HG03521 (cell line): ENCODE results near the gene SUSD2.
"Not testable (repeated sequence)": the region's sequence is repeated elsewhere in the genome, so short reads cannot be mapped to it uniquely, and the experiment has no call there.

Source experiments
- ATAC-seq: cut with Tn5 transposase; IDR thresholded peaks from one replicate; pipeline ENCODE4 v1.9.1; 2021; ENCODE audit warnings: mild to moderate bottlenecking, moderate library complexity; ENCODE audit not compliant: unreplicated experiment

SUSD2 gene

GRCh38 chr22:24186352-24186740 lies 5.1 kb downstream of the SUSD2 start:
- no peak for ATAC-seq

DNA sequence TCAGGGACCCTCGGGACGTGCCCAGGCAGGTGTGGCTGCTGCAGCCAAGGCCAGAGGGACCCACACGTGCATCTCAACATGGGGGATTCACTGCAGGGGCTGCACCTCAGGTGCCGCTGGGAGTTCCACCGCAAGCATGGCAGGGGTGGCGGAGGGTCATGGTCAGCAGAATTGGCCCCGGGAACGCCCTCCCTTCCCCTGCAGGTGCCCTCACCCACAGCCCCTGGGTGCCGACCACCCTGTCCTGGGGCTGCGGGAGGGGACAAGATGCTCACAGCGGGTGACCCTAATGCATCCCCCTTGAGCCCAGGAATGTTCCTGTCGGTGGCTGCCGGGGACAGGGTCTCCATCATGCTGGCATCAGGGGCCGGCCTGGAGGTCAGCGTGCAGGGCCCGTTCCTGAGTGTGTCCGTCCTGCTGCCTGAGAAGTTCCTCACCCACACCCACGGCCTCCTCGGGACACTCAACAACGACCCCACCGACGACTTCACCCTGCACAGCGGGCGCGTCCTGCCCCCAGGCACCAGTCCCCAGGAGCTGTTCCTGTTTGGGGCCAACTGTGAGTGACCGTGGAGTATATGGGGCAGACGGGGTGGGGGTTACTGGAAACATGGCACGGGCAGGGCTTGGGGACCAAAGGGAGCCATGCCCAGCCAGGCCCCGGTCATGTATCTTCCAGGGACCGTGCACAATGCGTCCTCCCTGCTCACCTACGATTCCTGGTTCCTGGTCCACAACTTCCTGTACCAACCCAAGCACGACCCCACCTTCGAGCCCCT lies 5.8 kb downstream of the SUSD2 start:
- no peak for ATAC-seq

- no peak for ATAC-seq
Observed at GRCh38 chr22:24187731-24188644, 6.7 kb downstream of the SUSD2 start.

- no peak for ATAC-seq
Observed at GRCh38 chr22:24188705-24189248, 7.5 kb downstream of the SUSD2 start.

- ATAC-seq, result no peak
Observed at GRCh38 chr22:24189249-24190158, 8.2 kb downstream of the SUSD2 start.

DNA sequence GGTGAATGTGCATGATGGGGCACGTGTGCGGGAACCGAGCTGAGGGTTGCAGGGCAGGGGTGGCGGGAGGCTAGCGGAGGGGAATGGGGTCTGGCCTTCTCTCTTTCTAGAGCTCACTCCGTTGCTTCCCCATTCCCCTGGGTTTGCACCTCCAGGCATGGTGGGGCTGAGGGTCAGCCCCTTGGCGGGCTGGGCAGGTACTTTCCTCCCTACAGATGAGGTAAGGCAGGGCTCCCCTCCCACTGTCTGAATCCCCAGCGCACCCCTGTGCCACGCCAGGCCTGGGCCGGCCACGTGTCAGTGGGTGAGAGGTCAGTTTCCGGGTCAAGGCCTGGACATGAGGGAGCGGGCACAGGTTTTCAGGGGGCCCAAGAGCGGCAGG lies 8.9 kb downstream of the SUSD2 start:
- ATAC-seq, result no peak

- ATAC-seq, result no peak
Observed at GRCh38 chr22:24190596-24191208, 9.4 kb downstream of the SUSD2 start.

DNA sequence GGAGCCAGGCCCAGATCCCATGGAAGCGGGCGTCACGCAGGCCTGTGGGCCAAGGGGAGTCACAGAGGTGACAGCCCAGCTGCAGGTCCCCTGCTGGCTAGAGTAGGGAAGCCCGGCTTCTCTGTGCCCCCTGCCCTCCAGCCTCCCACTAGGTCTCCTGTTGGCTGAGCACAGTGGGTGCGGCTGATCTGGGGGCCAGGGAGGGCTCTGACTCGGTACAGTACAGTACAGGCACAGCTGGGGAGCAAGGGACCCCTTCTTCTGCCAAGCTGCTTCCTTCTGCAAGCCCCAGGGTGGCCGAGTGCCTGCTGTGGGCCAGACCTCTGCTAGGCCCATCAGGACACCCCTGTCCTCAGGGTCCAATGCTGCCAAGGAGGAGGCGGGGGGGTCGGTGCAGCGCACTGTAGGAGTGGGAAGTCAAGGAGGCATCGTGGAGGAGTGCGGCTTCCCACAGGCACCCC lies 10.1 kb downstream of the SUSD2 start:
- no peak for ATAC-seq

DNA sequence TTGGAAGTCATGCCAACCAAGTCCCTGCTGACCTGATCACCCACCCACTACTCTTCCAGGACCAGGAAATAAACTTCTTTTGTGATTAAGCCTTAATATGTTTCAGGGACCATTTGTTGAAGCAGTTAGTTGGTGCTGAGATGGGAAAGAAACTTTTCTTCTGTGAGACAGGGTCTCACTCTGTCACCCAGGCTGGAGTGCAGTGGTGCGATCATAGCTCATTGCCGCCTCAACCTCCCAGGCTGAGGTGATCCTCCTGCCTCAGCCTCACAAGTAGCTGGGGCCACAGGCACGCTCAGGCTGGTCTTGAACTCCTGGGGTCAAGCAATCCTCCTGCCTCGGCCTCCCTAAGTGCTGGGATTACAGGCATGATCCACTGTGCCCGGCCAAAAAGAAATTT lies 10.6 kb downstream of the SUSD2 start:
- ATAC-seq, result no peak

- ATAC-seq, result no peak
Observed at GRCh38 chr22:24198682-24199052, 17.4 kb downstream of the SUSD2 start.

DNA sequence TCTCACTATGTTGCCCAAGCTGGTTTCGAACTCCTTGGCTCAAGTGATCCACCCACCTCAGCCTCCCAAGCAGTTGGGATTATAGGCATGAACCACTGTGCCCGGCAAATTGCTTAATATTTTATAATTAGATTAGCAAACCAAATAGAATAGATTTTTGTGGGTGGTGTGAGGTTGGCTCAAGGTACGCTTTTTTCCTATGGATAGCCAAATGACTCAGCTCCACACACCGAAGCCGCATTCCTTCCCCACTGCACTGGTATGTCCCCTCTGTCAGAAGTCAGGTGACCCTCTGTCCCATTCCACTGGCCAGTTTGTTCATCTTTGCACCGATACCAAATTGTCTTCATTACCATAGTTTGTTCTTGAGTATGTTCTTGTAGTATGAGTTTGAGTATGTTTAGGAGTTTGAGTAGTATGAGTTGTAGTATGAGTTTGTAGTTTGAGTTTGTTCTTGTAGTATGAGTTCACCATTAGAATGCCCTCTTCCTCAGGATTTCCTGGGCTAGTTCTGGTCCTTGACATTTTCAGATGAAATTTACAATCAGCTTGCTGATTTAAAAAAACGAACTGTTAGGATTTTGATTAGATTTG lies 19.4 kb downstream of the SUSD2 start:
- ATAC-seq, result no peak

DNA sequence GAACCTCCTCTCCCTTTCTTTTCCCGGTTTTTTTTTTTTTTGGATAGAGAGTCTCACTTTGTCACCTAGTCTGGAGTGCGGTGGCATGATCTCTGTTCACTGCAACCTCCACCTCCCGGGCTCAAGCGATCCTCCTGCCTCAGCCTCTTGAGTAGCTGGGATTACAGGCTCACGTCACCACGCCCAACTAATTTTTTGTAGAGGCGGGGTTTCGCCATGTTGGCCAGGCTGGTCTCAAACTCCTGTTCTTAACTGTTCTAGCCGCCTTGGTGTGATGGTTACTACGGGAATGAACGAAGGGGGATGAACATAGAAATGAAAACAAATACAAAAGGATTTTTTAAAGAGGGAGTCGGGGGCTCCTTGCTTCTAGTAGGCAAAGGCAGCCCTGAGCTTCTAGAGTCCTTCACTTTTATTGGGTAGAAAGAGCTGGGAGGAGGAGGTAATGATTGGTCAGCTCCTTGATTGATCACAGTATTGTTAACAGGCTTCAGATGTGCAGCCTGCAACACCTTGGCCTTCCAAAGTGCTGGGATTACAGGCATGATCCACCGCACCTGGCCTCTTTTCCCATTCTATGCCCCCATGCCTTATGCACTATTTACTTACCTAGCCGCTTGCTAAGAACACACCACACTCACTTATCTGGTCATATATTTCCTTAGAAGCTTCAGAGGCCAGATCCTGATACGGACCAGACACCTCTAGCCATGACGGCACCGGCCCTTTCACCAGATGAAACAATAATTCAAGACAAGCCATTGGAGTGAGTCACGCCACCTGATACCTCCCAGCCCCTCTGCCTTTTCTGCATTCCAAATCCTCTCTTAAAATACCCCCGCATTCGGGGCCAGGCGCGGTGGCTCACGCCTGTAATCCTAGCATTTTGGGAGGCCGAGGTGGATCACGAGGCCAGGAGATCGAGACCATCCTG lies 20.7 kb downstream of the SUSD2 start:
- ATAC-seq, result no peak

- ATAC-seq, result not testable (repeated sequence)
Observed at GRCh38 chr22:24203856-24204255, 22.6 kb downstream of the SUSD2 start.

DNA sequence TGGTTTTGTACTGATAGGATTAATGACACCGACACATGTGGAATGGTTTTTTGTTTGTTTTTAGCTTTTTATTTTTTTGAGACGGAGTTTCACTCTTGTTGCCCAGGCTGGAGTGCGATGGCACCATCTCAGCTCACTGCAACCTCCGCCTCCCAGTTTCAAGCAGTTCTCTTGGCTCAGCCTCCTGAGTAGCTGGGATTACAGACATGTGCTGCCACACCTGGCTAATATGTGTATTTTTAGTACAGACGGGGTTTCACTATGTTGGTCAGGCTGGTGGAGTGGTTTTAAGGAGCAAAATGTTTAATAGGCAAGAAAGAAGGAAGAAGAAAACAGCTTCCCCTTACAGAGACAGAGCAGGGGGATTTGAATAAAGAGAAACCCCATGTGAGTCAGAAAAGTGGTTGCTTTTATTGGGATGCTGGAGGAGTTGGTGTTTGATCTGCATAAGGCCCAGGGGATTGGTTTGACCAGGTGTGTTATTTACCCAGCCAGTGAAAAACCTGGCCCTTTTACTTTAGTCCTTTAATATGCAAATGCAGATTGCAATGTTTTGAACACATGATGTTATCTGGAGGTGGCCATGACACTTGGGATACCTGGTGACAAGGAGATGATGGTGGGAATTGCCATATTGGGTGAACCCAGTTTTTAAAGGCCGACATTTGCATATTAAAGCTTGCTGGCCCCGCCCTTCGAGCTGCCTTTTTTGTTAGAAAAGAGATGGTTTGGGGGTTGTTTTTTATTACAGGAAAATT lies 24.3 kb downstream of the SUSD2 start:
- ATAC-seq, result no peak

DNA sequence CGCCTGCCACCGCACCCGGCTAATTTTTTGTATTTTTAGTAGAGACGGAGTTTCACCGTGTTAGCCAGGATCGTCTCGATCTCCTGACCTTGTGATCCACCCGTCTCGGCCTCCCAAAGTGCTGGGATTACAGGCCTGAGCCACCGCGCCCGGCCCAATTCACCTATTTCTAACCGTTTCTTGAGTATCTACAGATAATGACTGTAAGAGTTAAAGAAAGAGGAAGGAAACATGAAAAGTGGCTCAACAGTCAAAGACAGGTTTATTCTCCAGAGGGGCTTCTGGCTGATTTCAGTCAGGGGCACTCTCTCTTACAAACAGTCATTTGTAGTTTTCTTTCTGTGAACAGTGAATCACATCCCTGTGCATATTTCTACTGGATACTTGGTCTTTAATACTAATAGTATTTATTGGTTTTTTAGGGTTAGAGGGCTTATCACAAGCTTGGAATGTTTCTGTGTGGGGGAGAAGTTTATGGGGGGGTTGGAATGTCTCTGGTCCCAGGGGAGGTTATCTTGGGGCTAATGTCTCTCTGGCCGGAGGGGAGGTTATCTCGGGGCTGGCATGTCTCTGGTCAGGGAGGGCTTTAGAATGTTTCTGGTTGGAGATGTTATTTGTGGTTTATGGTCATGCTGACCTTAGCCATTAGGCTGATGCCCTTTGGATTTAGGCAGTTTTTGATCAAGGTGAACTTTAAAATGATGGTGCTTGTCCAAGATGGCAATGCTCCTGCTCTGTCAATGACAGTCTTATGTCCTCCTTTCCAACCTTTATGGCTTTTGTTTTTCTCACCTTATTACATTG lies 25.4 kb downstream of the SUSD2 start:
- not testable (repeated sequence) for ATAC-seq

DNA sequence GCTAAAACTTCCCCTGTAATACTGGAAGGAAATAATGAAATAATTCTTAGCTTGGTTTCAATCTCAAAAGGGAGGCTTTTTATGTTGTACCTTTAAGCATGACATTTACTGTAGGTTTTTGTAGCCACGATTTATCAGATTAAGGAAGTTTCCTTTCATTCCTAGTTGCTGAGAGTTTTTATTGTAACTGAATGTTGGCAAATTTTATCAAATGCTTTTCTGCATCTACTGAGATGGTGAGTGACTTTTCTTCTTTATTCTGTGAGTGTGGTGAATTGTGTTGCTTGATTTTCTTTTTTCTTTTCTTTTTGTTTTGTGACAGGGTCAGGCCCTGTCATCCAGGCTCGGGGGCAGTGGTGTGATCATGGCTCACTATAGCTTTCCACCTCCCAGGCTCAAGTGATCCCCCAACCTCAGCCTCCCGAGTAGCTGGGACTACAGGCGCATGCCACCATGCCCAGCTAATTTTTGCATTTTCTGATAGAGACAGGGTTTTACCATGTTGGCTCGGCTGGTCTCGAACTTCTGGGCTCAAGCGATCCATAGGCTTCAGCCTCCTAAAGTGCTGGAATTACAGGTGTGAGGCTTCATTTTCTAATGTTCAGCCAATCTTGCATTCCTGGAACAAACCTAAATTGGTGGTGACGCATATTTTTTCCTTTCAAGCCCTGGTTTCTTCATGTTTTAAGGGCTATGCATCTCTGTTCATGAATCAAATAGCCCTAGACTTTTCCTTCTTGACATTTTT lies 26.2 kb downstream of the SUSD2 start:
- ATAC-seq, result no peak
